HG02973 (cell line): ENCODE measurements around the gene DAGLA.

Experiments used
- ATAC-seq: cut with Tn5 transposase; IDR thresholded peaks from one replicate; pipeline ENCODE4 v1.9.1; 2021; ENCODE audit warnings: moderate library complexity; ENCODE audit not compliant: unreplicated experiment

DAGLA gene

GRCh38 chr11:61690706-61691379 is 10.7 kb downstream of the DAGLA start:
- ATAC-seq: no peak

GRCh38 chr11:61691380-61692156 is 11.4 kb downstream of the DAGLA start:
- no peak for ATAC-seq

- ATAC-seq: no peak
Observed at GRCh38 chr11:61693922-61694601, 13.9 kb downstream of the DAGLA start.

- ATAC-seq: no peak
Observed at GRCh38 chr11:61694602-61694939, 14.4 kb downstream of the DAGLA start.

GRCh38 chr11:61694946-61695706 is 14.9 kb downstream of the DAGLA start:
- ATAC-seq: no peak

GRCh38 chr11:61695917-61696316 is 15.7 kb downstream of the DAGLA start:
- peak; percentile 60 for ATAC-seq

GRCh38 chr11:61696602-61697001 is 16.4 kb downstream of the DAGLA start:
- ATAC-seq: no peak

GRCh38 chr11:61697078-61697502 is 16.9 kb downstream of the DAGLA start:
- no peak for ATAC-seq

- no peak for ATAC-seq
Observed at GRCh38 chr11:61697764-61698163, 17.6 kb downstream of the DAGLA start.

GRCh38 chr11:61698173-61698948 is 18.2 kb downstream of the DAGLA start:
- no peak for ATAC-seq

GRCh38 chr11:61699737-61700160 is 19.6 kb downstream of the DAGLA start:
- ATAC-seq: no peak

GRCh38 chr11:61700212-61700611 is 20.0 kb downstream of the DAGLA start:
- ATAC-seq: no peak

GRCh38 chr11:61700720-61701119 is 20.5 kb downstream of the DAGLA start:
- ATAC-seq: no peak

GRCh38 chr11:61701242-61701886 is 21.2 kb downstream of the DAGLA start:
- no peak for ATAC-seq

GRCh38 chr11:61702701-61703312 is 22.6 kb downstream of the DAGLA start:
- no peak for ATAC-seq

- no peak for ATAC-seq
Observed at GRCh38 chr11:61704838-61705237, 24.6 kb downstream of the DAGLA start.

- no peak for ATAC-seq
Observed at GRCh38 chr11:61706452-61707400, 26.5 kb downstream of the DAGLA start.

- no peak for ATAC-seq
Observed at GRCh38 chr11:61707574-61707973, 27.4 kb downstream of the DAGLA start.
